Hippocampal formation (tissue), 2 donors: ENCODE results near the gene TFDP1.

Experiments
- DNase-seq, 2 donors: peaks; one replicate each; lab custom pipeline; 2025; lab: John Stamatoyannopoulos, UW

TFDP1 gene

DNA sequence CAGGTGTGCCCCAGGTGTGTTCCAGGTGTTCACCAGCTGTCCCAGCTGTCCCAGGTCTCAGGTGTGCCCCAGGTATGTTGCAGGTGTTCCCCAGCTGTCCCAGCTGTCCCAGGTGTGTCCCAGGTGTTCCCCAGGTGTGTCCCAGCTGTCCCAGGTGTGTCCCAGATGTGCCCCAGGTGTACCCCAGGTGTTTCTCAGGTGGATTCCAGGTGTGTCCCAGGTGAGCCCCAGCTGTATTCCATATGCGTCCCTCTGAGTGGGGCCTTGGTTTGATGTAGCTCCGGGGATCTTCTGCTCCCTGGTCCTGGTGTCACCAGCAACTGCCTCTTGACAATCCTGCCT lies 81.7 kb downstream of the TFDP1 start:
- DNase-seq: no peak

DNA sequence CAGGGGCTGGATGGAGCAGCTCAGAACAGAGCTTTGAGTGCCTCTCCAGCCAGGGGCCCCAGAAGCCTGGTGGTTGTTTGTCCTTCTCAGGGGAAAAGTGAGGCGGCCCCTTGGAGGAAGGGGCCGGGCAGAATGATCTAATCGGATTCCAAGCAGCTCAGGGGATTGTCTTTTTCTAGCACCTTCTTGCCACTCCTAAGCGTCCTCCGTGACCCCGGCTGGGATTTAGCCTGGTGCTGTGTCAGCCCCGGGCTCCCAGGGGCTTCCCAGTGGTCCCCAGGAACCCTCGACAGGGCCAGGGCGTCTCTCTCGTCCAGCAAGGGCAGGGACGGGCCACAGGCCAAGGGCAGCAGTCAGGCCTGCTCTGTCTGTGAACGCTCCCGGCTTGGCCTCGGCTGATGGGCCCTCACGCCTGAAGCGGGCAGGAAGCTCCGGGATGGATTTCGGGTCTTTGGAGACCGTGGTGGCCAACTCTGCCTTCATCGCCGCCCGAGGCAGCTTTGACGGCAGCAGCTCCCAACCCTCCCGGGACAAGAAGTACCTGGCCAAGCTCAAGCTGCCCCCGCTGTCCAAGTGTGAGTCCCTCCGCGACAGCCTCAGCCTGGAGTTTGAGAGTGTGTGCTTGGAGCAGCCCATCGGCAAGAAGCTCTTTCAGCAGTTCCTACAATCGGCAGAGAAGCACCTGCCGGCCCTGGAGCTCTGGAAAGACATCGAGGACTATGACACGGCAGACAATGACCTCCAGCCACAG lies 82.6 kb downstream of the TFDP1 start, which contains the start of gene GRK1:
Gene GRK1, plus strand, starts transcription at position 269 of the 751 bp plus-strand sequence. Its CDS starts 168 bp downstream, at position 437.
- DNase-seq: no peak

DNA sequence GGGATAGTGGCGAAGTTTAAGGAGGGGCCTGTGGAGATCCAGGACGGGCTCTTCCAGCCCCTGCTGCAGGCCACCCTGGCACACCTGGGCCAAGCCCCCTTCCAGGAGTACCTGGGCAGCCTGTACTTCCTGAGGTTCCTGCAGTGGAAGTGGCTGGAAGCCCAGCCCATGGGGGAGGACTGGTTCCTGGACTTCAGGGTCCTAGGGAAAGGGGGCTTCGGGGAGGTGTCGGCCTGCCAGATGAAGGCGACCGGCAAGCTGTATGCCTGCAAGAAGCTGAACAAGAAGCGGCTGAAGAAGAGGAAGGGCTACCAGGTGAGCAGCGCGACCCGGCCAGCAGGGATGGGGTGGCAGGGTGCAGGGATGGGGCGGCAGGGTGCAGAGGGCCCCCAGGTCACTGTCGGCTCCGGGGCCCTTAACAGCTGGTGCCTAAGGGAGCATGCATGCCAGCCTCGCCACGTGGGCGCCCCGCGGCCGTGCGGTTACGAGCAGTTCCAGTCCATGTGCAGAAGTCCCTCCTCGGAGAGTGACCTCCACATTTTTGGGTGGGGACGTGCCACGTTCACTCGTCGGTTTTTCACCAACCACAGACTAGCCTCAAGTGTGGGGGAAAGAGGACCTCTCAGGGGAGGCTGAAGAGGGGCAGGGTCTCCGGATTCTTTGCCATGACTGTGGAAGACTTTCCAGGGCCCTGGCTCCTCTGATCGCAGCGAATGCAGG lies 83.4 kb downstream of the TFDP1 start:
- DNase-seq: no peak

DNA sequence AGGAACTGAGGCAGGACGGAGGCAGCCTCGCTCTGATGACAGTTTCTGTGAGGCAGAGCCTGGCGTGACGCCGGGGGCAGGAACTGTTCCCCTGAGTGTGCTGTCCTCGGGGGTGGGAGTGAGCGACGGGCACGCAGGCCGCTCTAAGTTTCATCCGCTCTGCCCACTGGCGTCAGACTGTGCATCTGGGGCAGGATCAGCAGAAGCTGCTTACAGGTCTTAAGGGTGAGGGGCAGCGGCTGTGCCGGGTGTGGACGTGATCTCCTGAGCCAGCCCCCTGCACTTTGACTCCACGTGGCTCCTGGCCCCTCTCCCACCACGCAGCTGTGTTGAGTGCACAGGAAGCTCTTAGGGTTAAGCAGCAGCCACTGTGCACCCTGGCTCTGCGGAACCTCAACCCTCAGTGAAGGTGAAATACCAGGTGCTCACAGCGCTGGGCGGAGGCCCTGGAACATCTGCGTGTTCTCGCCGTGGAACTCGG lies 84.0 kb downstream of the TFDP1 start:
- no peak for DNase-seq

DNA sequence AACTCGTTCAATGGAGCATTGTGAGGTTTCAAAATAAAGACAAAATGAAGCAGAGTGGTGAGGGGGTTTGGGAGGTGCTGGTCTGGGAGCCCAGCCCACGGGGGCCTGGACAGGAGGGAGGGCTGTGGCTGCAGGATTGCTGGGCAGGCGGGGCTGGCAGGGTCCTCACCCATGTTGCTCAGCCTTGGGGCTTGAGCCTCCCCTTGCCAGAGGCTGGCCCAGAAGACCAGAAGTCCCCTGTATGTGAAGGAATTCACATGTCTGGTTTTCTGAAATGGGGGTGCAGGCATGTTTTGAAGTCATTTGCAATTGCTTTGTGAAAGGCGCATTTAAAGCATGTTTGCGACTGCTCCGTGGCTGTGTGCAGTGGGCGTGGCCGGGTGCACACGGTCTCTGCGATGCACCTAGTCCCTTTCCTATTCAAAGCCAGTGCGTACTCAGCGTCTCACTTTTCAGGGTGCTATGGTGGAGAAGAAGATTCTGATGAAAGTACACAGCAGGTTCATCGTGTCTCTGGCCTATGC lies 84.7 kb downstream of the TFDP1 start:
- no peak for DNase-seq

DNA sequence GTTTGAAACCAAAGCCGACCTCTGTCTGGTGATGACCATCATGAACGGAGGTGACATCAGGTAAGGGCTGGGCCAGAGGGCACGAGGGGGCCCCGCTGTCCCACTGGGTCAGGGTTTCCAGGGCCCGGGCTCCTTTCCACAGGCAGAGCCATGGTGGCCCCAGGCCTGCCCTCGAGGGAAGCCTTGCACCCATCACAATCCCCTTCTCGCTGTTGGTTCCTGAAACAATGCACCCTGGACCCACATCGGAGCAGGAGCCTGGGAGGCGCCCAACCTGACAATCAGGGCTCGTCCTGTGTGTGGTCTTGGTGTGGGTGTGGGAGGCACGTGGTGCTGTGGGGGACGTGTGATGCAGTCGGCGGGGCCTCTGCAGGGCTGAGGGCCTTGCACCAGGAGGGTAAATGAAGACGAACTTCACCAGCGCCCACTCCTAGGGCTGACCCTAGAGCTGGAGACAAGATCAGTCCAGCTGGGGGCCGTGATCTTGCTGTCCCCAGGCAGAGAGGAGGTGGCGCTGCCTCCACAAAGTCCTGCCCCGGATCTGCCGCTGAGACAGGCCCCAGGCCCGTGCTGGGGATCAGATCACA lies 85.3 kb downstream of the TFDP1 start:
- no peak for DNase-seq

DNA sequence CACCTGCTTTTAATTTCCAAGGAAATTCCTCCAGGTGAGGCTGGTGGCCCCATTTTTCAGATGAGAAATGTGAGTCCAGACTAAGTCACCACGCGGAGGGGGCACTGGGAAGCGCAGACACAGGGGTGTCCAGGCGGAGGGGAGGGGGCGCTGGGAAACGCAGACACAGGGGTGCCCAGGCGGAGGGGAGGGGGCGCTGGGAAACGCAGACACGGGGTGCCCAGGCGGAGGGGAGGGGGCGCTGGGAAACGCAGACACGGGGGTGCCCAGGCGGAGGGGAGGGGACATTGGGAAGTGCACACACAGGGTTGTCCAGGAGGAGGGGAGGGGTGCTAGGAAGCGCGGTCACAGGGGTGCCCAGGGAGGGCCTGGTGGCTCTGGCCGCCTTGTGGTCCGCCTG lies 86.0 kb downstream of the TFDP1 start:
- no peak for DNase-seq

DNA sequence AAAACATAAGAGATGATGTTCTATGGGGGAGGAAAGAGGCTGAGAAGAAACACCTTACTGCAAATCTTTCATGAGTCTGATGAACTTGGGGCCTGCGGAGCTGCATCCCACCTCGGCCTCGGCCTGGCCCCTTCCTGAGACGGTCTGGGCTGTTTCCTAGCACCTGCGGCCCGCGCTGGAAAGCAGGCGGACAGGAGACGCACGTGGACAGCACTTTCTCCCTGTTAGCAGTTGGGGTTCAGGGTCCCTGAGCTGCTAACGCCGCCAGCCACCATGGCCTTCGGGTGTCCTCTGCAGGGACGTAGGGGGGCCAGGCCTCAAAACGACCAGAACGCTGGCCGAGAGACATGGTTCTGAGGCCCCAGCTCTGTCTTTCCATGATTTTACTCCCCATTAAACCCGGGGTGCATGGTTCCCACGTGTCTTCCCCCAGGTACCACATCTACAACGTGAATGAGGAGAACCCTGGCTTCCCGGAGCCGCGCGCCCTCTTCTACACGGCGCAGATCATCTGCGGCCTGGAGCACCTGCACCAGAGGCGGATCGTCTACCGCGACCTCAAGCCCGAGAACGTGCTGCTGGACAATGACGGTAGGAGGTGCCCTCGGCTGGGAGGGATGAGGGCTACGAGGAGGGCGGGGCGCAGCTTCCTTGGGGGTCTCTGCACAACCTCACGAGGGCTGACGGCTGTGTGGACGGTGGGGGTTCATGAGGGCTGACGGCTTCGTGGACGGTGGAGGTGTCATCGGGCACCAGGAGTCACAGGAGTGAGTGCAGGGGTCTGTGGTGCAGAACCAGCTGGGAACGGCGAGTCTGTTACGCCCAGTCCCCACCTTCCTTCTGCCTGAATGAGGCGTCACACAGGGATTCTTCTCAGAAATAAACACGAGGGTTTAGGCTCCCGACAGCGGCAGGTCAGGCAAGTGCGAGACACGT lies 86.8 kb downstream of the TFDP1 start:
- no peak for DNase-seq

DNA sequence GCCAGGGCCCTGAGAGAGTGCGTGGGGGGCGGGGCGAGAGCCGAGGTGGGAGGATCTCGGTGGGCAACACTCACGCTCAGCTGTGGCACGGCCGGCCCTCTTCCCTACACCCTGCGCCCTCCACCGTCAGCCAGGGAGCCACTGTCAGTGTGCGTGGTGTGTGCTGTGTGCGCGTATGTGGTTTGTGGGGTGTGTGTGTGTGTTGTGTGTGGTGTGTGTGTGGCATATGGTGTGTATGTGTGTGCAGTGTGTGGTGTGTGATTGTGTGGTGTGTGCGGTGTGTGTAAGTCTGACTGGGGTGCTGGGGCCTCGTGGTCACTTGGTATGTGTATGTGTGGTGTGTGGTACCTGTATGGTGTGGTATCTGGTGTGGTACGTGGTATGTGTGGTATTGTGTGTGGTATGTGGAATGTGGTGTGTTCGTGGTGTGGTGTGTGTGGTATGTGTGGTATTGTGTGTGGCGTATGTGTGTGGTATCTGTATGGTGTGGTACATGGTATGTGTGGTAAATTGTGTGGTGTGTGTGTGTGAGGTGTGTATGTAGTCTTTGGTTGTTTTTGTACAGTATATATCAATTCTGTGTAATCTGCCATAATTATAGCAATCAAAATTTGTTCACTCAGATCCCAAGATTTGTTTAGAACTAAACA lies 87.6 kb downstream of the TFDP1 start:
- DNase-seq: no peak
